HFFc6 (cell line): ENCODE measurements around the gene HES6. TPM values are rescaled to one million over a fixed set of nuclear protein-coding genes. Genes with fewer than 3 reads are reported as not detected.

Experiments used
- DNase-seq: peaks from one replicate; pipeline ENCODE4 v3.0.0-alpha.2; 2018
- H3K27ac Mint-ChIP-seq: 2 replicates; pipeline ENCODE4 v1.8.0; 2020; ENCODE audit warnings: mild to moderate bottlenecking, mixed read lengths
- H3K27me3 Mint-ChIP-seq: 2 replicates; pipeline ENCODE4 v1.8.0; 2021; ENCODE audit warnings: mild to moderate bottlenecking, moderate library complexity, mixed read lengths; ENCODE audit not compliant: insufficient read depth
- H3K36me3 Mint-ChIP-seq: 2 replicates; pipeline ENCODE4 v1.8.0; 2021; ENCODE audit warnings: low read depth, mixed read lengths
- H3K4me1 Mint-ChIP-seq: 2 replicates; pipeline ENCODE4 v1.8.0; 2020; ENCODE audit warnings: low read depth, mixed read lengths
- H3K4me3 Mint-ChIP-seq: 2 replicates; pipeline ENCODE4 v1.8.0; 2020; ENCODE audit warnings: mild to moderate bottlenecking, moderate library complexity, mixed read lengths
- H3K9me3 Mint-ChIP-seq: 2 replicates; pipeline ENCODE4 v1.8.0; 2020; ENCODE audit warnings: mild to moderate bottlenecking, mixed read lengths
- CTCF ChIP-seq: fragments of 200-600 bp; sonication (generic); IDR thresholded peaks from 2 replicates; pipeline ENCODE4 v1.5.0; 2021; ENCODE audit warnings: antibody characterized with exemption, mild to moderate bottlenecking
- total RNA-seq, 6 experiments: library from RNA; stranded (reverse); fragmentation: NEBNext Ultra II Directional; extraction: Animal tissue kit (Norgen Biotek cat#: 25700); gene quantifications; 2 replicates in 1 of 6; 3 replicates in 5 of 6; pipeline ENCODE4 v1.2.3, GENCODE V29; 2021

The HES6 gene
- total RNA-seq, 6 experiments from 2014 or later, result 0.47 to 1.0 (median 0.82) TPM

- Mint-ChIP-seq H3K27me3 (peaks cover 26% of the 10 kb centered on the region), H3K4me3 (no peak overlapping the region), H3K27ac (no peak overlapping the region), H3K4me1 (no peaks in the 10 kb centered on the region; the same call in 1 of the 2 replicates), H3K9me3 (no peaks in the 10 kb centered on the region), H3K36me3 (no peaks in the 10 kb centered on the region)
- DNase-seq, result no peak
- TF ChIP-seq CTCF, result no peak
Measured at GRCh38 chr2:238220892-238221521, 18.8 kb downstream of the HES6 start.

GRCh38 chr2:238220274-238220891 lies 19.5 kb downstream of the HES6 start:
- no peak overlapping the region for H3K4me3 Mint-ChIP-seq
- peaks cover 23% of the 10 kb centered on the region for H3K27me3 Mint-ChIP-seq
- no peak for TF ChIP-seq CTCF
- no peaks in the 10 kb centered on the region for H3K9me3 Mint-ChIP-seq
- H3K36me3 Mint-ChIP-seq, result no peaks in the 10 kb centered on the region
- DNase-seq, result no peak
- no peaks in the 10 kb centered on the region; the same call in 1 of the 2 replicates for H3K4me1 Mint-ChIP-seq
- no peak overlapping the region for H3K27ac Mint-ChIP-seq

GRCh38 chr2:238216651-238217184 lies 23.1 kb downstream of the HES6 start:
- Mint-ChIP-seq H3K27ac (no peak overlapping the region), H3K9me3 (no peaks in the 10 kb centered on the region), H3K4me1 (no peaks in the 10 kb centered on the region), H3K4me3 (no peak overlapping the region), H3K27me3 (peaks cover 31% of the 10 kb centered on the region), H3K36me3 (no peaks in the 10 kb centered on the region)
- TF ChIP-seq CTCF, result no peak
- DNase-seq, result no peak

GRCh38 chr2:238207006-238207405 lies 32.8 kb downstream of the HES6 start:
- DNase-seq, result no peak
- H3K9me3 Mint-ChIP-seq, result no peaks in the 10 kb centered on the region; the same call in 1 of the 2 replicates
- no peak overlapping the region for H3K27ac Mint-ChIP-seq
- H3K4me3 Mint-ChIP-seq, result no peak overlapping the region
- H3K27me3 Mint-ChIP-seq, result peaks cover 7% of the 10 kb centered on the region; the same call in 1 of the 2 replicates
- peaks cover 5% of the 10 kb centered on the region for H3K4me1 Mint-ChIP-seq
- no peak for TF ChIP-seq CTCF
- H3K36me3 Mint-ChIP-seq, result peaks cover 14% of the 10 kb centered on the region

- DNase-seq, result no peak
- peak overlapping the region; percentile 64; the same call in 1 of the 2 replicates for H3K27ac Mint-ChIP-seq
- H3K9me3 Mint-ChIP-seq, result no peaks in the 10 kb centered on the region; the same call in 1 of the 2 replicates
- H3K4me3 Mint-ChIP-seq, result peak overlapping the region; percentile 71
- no peak for TF ChIP-seq CTCF
- no peaks in the 10 kb centered on the region for H3K27me3 Mint-ChIP-seq
- peaks cover 27% of the 10 kb centered on the region for H3K4me1 Mint-ChIP-seq
- peaks cover 19% of the 10 kb centered on the region for H3K36me3 Mint-ChIP-seq
Measured at GRCh38 chr2:238203973-238204683, 35.7 kb downstream of the HES6 start.
